Stomach smooth muscle (tissue), 2 donors: ENCODE results near the gene COL24A1.
A peak's percentile ranks its signal among the peaks of the same experiment; 100 is the strongest.
"Not testable (repeated sequence)": the region's sequence is repeated elsewhere in the genome, so short reads cannot be mapped to it uniquely, and the experiment has no call there.

Experiments
- H3K27ac ChIP-seq: one replicate; pipeline ENCODE4 v1.7.0; 2013; ENCODE audit warnings: mild to moderate bottlenecking, low read length, inconsistent platforms
- H3K27me3 ChIP-seq, 2 donors: one replicate each; pipeline ENCODE4 v1.7.0; 2013; ENCODE audit warnings: low read length in 2 of 2; ENCODE audit not compliant: insufficient read depth in 2 of 2, control insufficient read depth in 1 of 2
- H3K36me3 ChIP-seq, 2 donors: one replicate each; pipeline ENCODE4 v1.7.0; 2013; ENCODE audit warnings: low read length in 2 of 2; ENCODE audit not compliant: control insufficient read depth in 2 of 2, insufficient read depth in 2 of 2
- H3K4me1 ChIP-seq: one replicate; pipeline ENCODE4 v1.7.0; 2013; ENCODE audit warnings: low read length; ENCODE audit not compliant: control insufficient read depth, insufficient read depth
- H3K4me3 ChIP-seq, 2 donors: one replicate each; pipeline ENCODE4 v1.7.0; 2013; ENCODE audit warnings: low read length in 2 of 2
- H3K9ac ChIP-seq, 2 donors: one replicate each; pipeline ENCODE4 v1.7.0; 2013; ENCODE audit warnings: low read length in 2 of 2, mild to moderate bottlenecking in 1 of 2
- H3K9me3 ChIP-seq, 2 donors: one replicate each; pipeline ENCODE4 v1.7.0; 2013; ENCODE audit warnings: low read length in 2 of 2; ENCODE audit not compliant: control insufficient read depth in 2 of 2
- donor health status: healthy.
- donor health status: Pancreatic carcinoma.

The COL24A1 gene

GRCh38 chr1:85746777-85747176 is 409.8 kb downstream of the COL24A1 start:
- Histone ChIP-seq H3K9me3 (no peaks in the 10 kb centered on the region), H3K27ac (no peak overlapping the region), H3K36me3 (no peaks in the 10 kb centered on the region), H3K27me3 (no peaks in the 10 kb centered on the region), H3K9ac (no peak overlapping the region), H3K4me3 (no peak overlapping the region), H3K4me1 (no peaks in the 10 kb centered on the region)

GRCh38 chr1:85743814-85744213 is 412.8 kb downstream of the COL24A1 start:
- Histone ChIP-seq H3K27ac (no peak overlapping the region), H3K9ac (no peak overlapping the region), H3K4me1 (no peaks in the 10 kb centered on the region), H3K9me3 (no peaks in the 10 kb centered on the region), H3K27me3 (no peaks in the 10 kb centered on the region), H3K4me3 (no peak overlapping the region), H3K36me3 (no peaks in the 10 kb centered on the region)

DNA sequence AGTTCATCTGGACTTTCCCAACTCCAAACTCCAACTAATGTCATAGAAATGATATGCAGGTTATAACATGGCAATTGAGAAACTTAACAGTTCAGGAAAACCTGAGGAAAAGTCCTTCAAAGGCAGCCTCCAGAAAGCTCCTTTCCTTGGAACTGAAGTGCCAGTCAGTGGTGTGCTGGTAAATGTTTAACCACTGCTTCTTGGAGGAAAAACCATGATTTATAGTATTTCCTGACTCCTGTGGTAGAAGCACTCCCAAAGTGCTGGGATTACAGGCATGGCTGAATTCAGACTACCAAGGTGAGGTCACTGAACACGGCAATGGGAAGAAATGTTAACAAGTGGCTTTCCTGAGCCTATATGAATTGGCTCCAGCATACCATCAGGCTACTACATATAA is 421.6 kb downstream of the COL24A1 start:
- Histone ChIP-seq H3K9me3 (no peaks in the 10 kb centered on the region), H3K4me3 (no peak overlapping the region), H3K27ac (no peak overlapping the region), H3K9ac (no peak overlapping the region), H3K36me3 (no peaks in the 10 kb centered on the region), H3K27me3 (no peaks in the 10 kb centered on the region), H3K4me1 (no peaks in the 10 kb centered on the region)

GRCh38 chr1:85718678-85719340 is 437.8 kb downstream of the COL24A1 start:
- H3K4me3 ChIP-seq: no peak overlapping the region
- no peaks in the 10 kb centered on the region for H3K36me3 ChIP-seq
- H3K27ac ChIP-seq: no peak overlapping the region
- H3K9ac ChIP-seq: no peak overlapping the region
- H3K9me3 ChIP-seq: no peaks in the 10 kb centered on the region
- no peaks in the 10 kb centered on the region for H3K27me3 ChIP-seq
- no peaks in the 10 kb centered on the region for H3K4me1 ChIP-seq

GRCh38 chr1:85714418-85715114 is 442.0 kb downstream of the COL24A1 start:
- H3K27me3 ChIP-seq, H3K27ac ChIP-seq, H3K4me1 ChIP-seq, H3K36me3 ChIP-seq, H3K9me3 ChIP-seq, H3K9ac ChIP-seq, H3K4me3 ChIP-seq: not testable (repeated sequence)

- H3K9ac ChIP-seq: peak overlapping the region; percentile 92 to 95
- peak overlapping the region; percentile 90 to 98 for H3K4me3 ChIP-seq
- peak overlapping the region; percentile 89 for H3K27ac ChIP-seq
- peaks cover 0 to 3% of the 10 kb centered on the region in 2 donors for H3K36me3 ChIP-seq
- peaks cover 7% of the 10 kb centered on the region for H3K4me1 ChIP-seq
- no peaks in the 10 kb centered on the region for H3K27me3 ChIP-seq
- H3K9me3 ChIP-seq: no peaks in the 10 kb centered on the region
Measured at GRCh38 chr1:85708829-85709227, 447.7 kb downstream of the COL24A1 start.

DNA sequence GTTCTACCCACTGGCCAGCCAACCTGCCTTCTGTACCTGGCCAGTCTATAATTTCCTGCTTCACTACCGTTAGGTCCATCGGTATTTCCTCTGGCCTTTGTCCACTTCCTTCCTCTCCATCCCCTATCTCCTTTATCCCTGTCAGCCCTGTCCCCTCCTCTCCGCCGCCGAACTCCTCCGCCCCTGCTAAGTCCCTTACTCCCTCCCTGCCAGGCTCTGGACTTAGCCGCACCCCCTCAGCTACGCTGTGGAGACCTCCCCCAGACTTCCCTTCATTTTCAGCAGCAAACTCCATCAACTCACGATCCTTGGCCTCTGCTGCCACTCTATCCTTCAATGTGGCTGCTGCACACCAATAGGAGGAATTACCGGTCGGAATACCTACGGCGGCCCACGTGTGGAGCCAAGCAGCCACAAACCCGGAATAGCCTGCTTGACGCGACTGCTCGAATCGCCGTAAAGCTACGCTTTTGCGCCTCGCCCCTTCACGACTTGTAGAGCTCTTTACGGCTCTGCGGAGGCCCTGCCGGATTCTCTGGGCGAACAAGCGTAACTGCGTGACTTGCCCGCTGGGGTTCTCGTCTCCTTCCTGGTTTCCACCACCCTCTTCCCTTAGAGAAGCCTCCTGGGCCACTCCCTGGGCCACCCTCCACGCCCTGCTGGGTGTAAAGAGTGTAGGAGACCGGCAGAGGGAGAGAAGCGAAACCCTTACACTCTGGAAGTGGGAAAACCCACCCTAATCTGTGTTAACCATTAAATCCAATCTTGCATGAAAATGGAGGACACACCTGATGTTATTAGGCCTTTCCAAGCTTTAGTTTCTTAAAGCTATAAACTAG is 448.4 kb downstream of the COL24A1 start, which contains the start of gene ZNHIT6:
Gene ZNHIT6, minus strand, starts transcription at position 444 of the 839 bp plus-strand sequence. Its CDS starts 149 bp downstream, at position 295.
- Histone ChIP-seq H3K4me1 (peaks cover 7% of the 10 kb centered on the region), H3K9me3 (no peaks in the 10 kb centered on the region), H3K27ac (peak within 1 kb of the TSS; percentile 89), H3K27me3 (no peaks in the 10 kb centered on the region), H3K36me3 (peaks cover 0 to 4% of the 10 kb centered on the region in 2 donors), H3K9ac (peak within 1 kb of the TSS; percentile 92 to 95), H3K4me3 (peak within 1 kb of the TSS; percentile 90 to 98)

DNA sequence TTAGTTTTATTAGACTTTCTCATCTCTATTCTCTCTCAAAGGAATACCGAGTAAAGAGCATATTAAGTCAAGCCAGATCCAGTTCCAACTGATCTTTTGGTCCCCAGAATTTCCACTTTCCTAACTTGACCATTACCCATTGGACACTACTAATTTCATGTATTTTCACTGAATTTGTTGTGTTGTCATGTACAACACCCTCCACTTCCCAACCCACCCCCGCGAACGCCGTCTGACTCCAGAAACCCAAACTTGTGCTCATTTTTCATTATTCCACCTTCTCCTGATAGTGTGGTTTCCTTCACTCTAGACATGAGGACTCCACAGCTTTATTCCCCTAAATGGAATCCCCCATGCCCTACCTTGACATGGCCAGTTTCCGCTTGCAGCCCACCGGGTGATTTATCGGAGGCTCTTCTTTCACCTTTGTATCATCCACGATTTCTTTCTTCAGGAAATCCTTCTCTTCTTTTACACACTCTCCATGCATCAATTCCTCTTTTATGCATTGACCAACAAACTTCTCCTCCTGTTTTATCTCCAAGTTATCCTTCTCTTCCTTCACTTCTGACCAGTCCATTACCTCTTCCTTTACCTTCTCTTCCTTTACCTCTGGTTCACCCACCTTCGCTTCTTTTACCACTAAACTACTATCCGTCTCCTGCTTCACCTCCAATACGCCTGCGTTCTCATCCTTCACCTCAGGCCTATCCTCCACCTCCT is 449.1 kb downstream of the COL24A1 start:
- Histone ChIP-seq H3K36me3 (peaks cover 0 to 4% of the 10 kb centered on the region in 2 donors), H3K27me3 (no peaks in the 10 kb centered on the region), H3K9ac (peak overlapping the region; percentile 92 to 95), H3K9me3 (no peaks in the 10 kb centered on the region), H3K4me1 (peaks cover 7% of the 10 kb centered on the region), H3K27ac (peak overlapping the region; percentile 89), H3K4me3 (peak overlapping the region; percentile 90 to 98)

GRCh38 chr1:85705940-85706339 is 450.6 kb downstream of the COL24A1 start:
- Histone ChIP-seq H3K27me3 (no peaks in the 10 kb centered on the region), H3K4me3 (no peak overlapping the region), H3K9ac (no peak overlapping the region), H3K27ac (no peak overlapping the region), H3K4me1 (peaks cover 7% of the 10 kb centered on the region), H3K9me3 (no peaks in the 10 kb centered on the region), H3K36me3 (peaks cover 2 to 9% of the 10 kb centered on the region in 2 donors)

DNA sequence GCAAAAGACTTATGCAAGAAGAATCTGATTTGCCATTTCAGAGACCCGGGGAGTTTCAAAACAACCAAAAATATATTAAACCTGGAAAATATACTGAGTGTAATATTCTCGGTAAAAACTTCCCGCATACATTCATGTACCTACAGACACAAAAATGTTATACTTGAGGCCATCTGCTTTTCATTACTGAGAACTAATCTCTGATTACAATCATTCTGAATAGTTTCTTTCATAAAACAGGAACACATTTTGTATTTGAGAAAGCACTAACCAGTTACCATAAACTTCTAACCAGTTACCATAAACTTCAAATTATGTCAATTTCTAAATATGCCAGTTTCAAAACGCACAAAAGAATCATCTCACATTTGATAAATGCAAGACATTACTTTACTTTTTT is 456.1 kb downstream of the COL24A1 start:
- H3K36me3 ChIP-seq: peaks cover 2 to 14% of the 10 kb centered on the region in 2 donors
- no peaks in the 10 kb centered on the region for H3K4me1 ChIP-seq
- no peaks in the 10 kb centered on the region for H3K27me3 ChIP-seq
- H3K4me3 ChIP-seq: no peak overlapping the region
- H3K27ac ChIP-seq: no peak overlapping the region
- no peak overlapping the region for H3K9ac ChIP-seq
- no peaks in the 10 kb centered on the region for H3K9me3 ChIP-seq
